GM20000 (cell line): ENCODE data around the gene KLHL6.

Experiments used
- DNase-seq: peaks from one replicate; pipeline ENCODE4 v3.0.0; 2012; ENCODE audit warnings: low spot score
- CTCF ChIP-seq: IDR thresholded peaks from 2 replicates; pipeline ENCODE4 v1.5.1; 2012; ENCODE audit warnings: mild to moderate bottlenecking, control low read depth; ENCODE audit errors: extremely low read depth, missing control alignments

The KLHL6 gene

GRCh38 chr3:183586477-183586876, 31.0 kb upstream of the KLHL6 start:
- no peak for DNase-seq
- TF ChIP-seq CTCF: no peak

DNA sequence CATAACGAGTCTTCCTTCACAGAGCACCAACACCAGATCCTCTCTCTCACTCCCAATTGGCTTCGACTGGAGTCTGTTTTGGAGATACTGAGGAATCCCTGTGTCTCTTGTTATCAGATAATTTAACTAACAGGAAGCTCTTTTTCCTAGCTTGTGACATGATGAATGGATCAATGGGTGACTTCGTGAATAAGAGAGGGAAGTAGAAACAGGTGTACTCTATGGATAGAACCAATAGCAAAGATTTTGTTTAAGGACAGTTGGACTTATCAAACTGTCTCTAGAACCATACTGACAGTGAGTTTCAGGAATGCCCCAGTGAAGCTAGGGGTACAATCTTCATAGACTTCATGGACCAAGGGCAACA, 29.4 kb upstream of the KLHL6 start:
- TF ChIP-seq CTCF: no peak
- DNase-seq: no peak

DNA sequence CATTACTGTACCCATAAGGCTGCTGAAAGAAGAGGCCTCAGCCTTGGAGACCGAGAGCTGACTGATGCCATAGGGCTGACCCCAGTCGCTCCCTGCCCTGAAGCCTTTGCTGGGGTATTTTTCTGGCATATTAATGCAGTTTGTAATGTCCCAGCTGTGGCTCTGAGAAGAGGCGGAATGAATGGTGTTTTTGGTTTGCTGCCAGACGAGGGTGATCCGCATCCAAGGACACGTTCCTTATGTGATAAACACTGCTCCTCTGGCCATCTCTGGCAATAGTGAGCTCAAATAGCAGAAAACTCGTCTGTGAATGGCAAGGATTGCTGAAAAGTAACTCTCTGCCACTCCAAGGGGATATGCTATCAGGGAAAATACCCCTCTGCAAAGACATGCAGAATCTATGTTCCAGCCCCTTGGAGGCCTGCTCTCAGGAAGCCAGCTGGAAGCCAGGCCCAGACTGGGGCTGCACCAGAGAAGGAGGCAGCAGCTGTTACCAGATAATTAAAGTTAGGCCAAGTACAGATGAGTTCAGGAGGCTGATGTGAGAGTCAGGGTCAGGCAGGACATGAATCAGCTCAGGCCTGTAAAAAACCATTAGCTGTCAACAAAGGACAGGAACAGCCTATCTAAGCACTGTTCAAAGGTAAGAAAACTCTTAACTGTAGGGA, 28.9 kb upstream of the KLHL6 start:
- no peak for TF ChIP-seq CTCF
- DNase-seq: no peak

DNA sequence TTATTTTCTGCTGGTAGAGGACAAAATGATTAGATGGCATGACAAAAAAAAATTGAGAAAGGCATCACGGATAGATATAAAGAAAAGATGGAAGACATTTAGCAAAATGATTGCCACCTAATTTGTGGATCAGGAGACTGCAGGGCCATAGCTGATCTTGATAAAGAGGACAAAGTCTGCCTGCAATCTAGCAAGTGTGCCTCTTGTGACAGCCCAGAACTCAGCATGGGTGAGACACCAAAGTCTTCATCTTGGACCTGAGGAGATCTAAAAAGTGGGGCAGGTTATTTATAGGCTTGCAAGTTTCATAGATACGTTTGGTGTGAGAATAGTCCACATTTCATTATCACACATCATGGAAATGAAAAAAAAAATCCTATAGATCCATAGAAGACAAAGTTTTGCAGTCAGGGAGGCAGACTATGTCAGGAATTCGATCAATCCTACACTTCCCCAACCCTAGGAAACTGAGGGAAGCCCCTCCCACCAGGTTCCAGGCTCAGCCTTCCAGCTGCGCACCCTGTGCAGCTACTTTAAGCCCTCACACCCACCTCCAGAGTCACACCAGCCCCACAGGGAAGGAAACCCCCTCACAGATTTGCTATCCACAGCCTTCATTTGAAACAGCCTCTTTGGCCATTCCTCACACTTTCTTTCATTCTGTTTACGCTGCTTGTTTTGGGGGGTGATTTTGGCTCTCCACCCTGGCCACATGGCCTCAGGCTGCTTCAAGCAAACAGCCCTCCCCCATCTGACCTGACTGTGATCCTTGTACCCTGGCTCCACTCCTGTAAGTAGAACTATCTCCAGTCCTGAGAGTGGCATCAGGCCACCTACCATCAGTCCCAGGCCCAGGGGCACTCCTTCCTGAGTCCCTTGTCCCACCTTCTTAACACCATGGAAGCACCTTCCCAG, 28.1 kb upstream of the KLHL6 start:
- TF ChIP-seq CTCF: no peak
- DNase-seq: no peak

DNA sequence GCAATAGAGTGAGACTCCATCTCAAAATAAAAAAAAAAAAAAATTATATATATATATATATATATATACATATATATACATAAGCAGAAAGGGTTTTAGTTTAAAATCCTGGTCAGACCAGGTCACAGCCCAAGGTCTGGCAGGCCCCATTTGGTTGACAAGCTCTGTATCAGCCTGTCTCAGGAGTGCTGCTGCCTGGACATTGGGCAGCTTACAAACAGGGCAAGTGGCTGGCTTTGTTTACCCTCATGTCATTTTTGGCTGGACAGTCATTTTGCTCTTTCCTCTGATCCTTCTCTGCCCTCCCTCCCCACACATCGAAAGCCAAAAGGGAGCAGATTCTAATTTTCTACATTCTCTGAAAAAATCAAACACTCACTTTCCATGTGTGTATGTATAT, 26.7 kb upstream of the KLHL6 start:
- TF ChIP-seq CTCF: no peak
- no peak for DNase-seq

DNA sequence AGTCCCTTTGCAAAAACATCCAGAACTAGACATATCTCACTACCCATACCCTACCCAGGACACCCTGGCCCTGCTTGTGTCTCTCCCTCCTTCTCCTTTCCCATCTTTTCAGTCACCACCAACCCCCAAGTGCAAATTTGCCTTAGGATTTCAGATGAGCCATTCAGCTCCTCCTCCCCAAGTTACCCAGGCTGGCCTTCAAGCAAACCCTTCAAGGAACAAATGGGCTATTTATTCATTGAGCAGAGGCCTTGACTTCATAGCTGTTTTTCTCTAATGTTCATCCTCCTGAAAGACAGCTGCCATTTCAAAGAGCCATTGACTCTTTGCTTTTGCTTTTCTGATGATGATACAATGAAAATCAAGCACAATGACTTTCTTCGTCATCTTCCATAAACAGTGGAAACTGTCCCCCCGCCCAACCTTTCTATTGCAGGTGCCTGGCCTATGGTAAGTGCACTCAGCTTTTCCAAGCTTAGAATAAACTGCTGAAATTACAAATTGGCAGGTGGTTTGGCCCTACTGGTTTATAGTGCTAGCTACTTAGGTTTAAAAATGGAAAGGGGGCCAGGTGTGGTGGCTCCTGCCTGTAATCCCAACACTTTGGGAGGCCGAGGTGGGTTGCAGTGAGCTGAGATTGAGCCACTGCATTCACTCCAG, 26.1 kb upstream of the KLHL6 start:
- TF ChIP-seq CTCF: no peak
- no peak for DNase-seq
